ENCODE data around the gene TUBGCP3.
A peak's percentile ranks its signal among the peaks of the same experiment; 100 is the strongest.

TUBGCP3 gene

GRCh38 chr13:112443995-112444311 lies 144.0 kb downstream of the TUBGCP3 start:
- TF ChIP-seq CTCF (IDR thresholded peaks at IDR 0.05; ENCODE audit: low read depth, low read length, missing control alignments) = peak; percentile 92
- peak; percentile 5 for DNase-seq (ENCODE audit: extremely low read depth, low read depth)
- H3K4me3 ChIP-seq (replicated peaks; ENCODE audit: low read depth, low read length) = no peak overlapping the region

GRCh38 chr13:112443191-112443994 lies 144.6 kb downstream of the TUBGCP3 start:
- no peak overlapping the region for H3K4me3 ChIP-seq (replicated peaks; ENCODE audit: low read depth, low read length)
- TF ChIP-seq CTCF (IDR thresholded peaks at IDR 0.05; ENCODE audit: low read depth, low read length, missing control alignments) = peak; percentile 42
- DNase-seq (ENCODE audit: extremely low read depth, low read depth) = no peak

- H3K4me3 ChIP-seq (replicated peaks; ENCODE audit: low read depth, low read length) = no peak overlapping the region
- no peak for DNase-seq (ENCODE audit: extremely low read depth, low read depth)
- no peak for TF ChIP-seq CTCF (IDR thresholded peaks at IDR 0.05; ENCODE audit: low read depth, low read length, missing control alignments)
These were observed 145.4 kb downstream of the TUBGCP3 start for GRCh38 chr13:112442483-112443090.

- DNase-seq (ENCODE audit: extremely low read depth, low read depth) = no peak
- TF ChIP-seq CTCF (IDR thresholded peaks at IDR 0.05; ENCODE audit: low read depth, low read length, missing control alignments) = no peak
- H3K4me3 ChIP-seq (replicated peaks; ENCODE audit: low read depth, low read length) = no peak overlapping the region
These were observed 146.1 kb downstream of the TUBGCP3 start for GRCh38 chr13:112441779-112442310.

GRCh38 chr13:112441226-112441625 lies 146.7 kb downstream of the TUBGCP3 start:
- no peak overlapping the region for H3K4me3 ChIP-seq (replicated peaks; ENCODE audit: low read depth, low read length)
- TF ChIP-seq CTCF (IDR thresholded peaks at IDR 0.05; ENCODE audit: low read depth, low read length, missing control alignments) = no peak
- DNase-seq (ENCODE audit: extremely low read depth, low read depth) = no peak

GRCh38 chr13:112438515-112438914 lies 149.4 kb downstream of the TUBGCP3 start:
- TF ChIP-seq CTCF (IDR thresholded peaks at IDR 0.05; ENCODE audit: low read depth, low read length, missing control alignments) = no peak
- DNase-seq (ENCODE audit: extremely low read depth, low read depth) = no peak
- H3K4me3 ChIP-seq (replicated peaks; ENCODE audit: low read depth, low read length) = no peak overlapping the region

All from HFF-Myc (cell line).